NOMO-1 treated with DMSO at 0.1 percent for 48 hours (cell line): ENCODE measurements around the gene ETV5.

Experiments
- DNase-seq: peaks from one replicate; lab custom pipeline; 2025; ENCODE audit not compliant: unreplicated experiment; lab: John Stamatoyannopoulos, UW

The ETV5 gene

DNA sequence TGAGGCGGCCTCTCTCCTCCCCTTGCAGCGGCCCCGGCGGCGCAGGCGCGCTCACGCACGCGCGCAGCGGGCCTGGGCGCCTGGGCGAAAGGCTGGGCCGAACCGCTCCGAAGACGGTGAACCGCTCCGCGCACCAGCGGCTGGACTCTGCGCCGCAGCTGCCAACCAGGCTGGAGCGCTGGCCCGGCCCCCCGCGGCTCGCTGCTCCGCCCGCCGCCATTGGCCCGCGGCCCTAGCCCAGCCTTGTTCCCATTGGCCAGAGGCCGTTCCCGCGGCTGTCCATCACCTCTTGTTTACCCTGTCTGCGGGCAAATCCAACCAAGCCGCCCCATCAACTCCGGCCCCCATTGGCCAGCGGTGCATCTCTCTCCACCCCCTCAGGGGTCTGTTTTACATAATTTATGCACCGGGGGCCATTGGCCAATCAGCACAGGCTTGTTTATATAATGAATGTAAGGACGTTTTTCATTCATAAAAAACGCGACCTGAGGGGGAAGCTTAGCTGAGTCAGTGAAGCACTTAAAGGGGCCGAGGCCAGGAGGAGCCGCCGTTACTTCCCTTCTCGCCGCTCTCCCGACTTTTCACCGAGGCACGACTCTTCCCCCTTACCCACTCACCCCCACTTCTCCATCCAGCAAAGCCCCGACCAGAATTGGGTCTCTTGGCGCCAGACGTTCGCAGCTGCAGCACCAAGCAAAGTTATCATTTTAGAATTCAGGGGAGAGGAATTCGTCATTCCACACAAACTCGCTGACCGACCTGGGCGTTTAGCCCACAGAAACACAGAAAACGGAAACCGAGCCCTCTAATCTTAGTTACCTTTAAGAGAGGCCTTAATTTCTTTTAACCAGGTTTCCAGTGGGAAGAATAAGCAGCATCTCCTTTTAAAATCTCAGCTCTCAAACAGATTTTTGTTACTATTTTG lies at the start of gene ETV5:
TSS of gene ETV5 (minus strand) at position 149 of the 925 bp plus-strand sequence. CDS start 3,221 bp downstream, outside the sequence.
- peak; percentile 100 for DNase-seq

DNA sequence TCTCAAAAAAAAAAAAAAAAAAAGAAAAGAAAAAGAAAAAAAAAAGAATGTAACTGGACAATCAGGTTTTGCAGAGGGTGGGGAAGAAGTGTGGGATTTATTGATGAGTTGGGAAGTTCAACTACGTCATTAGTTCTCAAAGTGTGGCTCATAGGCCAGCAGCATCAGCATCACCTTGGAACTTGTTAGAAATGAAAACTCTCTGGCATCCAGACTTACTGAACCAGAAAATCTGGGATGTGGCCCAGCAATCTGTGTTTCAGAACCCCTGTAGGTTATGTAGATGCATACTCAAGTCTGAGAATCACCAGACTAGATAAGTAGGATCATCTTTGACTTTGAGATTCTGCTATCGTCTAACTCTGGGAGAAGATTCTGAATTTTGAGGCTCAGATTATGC lies 45.8 kb upstream of the ETV5 start:
- no peak for DNase-seq

DNA sequence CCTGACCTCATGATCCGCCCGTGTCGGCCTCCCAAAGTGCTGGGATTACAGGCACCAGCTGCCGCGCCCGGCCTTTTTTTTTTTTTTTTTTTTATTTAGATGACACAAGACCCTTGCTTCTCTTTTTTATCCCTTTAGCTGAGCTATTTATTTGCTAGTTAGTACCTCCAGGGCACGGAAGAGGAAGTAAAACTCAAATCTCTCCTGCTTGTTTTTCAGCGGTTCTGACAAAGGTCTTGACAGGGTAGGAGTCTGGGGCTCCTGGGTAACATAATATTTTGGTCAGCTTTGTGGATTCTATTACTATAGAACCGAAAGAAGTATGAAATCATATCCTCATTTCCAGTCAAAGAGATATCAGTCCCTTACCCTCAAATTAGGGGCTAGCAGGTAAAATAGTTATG lies 44.0 kb upstream of the ETV5 start:
- DNase-seq: peak; percentile 99

DNA sequence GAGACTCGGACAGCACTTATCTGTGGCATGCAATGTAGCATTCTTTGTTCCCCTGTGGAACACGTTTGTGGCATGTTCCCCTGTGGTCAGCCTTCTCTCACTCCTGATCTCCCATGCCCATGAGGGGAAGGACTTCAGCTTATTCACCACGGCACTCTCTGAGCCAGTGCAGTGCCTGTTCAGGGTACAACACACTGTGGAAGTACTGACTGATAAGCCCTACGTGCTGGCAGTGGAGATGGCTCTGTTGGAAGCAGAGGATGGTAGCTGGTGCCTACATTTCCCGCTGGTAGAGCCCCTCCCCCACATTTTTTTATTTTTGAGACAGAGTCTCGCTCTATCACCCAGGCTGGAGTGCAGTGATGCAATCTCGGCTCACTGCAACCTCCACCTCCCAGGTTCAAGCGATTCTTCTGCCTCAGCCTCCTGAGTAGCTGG lies 43.5 kb upstream of the ETV5 start:
- DNase-seq: no peak

DNA sequence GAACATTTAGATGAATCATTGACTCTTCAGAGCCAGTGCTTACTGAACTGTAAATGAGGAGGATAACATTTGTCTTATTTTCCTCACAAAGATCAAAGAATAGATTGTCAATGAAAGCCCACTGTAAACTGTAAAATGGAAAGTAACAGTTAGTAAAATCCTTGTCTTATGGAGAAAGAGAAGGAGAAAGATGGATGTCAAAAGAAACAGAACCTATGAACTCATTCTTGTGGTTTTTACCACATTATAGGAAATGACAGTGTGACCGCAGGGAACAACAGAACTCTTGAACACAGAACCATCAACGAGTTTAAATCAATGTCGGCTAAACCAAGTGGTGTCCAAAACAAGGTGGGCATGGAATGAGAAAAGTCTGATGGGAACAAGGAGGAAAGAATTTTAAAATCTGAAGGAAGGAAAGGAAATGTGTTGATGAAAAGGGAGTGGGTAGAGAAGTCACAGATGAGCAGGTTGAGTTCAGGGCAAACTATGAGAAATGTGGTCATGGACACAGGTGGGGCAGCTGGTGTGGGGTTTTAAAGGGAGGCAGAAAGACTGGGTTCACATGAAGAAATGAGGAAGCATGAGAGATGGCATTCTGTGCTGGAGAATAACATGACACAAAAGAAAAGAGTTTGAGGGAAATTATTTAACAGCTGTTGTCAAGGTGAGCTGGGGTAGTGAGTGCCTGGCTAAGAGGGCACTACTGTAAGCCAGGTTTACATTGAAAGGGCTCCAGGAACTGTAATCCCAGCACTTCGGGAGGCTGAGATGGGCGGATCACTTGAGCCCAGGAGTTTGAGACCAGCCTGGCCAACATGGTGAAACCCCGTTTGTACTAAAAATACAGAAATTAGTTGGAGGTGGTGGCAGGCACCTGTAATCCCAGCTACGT lies 42.4 kb upstream of the ETV5 start:
- peak; percentile 73 for DNase-seq

DNA sequence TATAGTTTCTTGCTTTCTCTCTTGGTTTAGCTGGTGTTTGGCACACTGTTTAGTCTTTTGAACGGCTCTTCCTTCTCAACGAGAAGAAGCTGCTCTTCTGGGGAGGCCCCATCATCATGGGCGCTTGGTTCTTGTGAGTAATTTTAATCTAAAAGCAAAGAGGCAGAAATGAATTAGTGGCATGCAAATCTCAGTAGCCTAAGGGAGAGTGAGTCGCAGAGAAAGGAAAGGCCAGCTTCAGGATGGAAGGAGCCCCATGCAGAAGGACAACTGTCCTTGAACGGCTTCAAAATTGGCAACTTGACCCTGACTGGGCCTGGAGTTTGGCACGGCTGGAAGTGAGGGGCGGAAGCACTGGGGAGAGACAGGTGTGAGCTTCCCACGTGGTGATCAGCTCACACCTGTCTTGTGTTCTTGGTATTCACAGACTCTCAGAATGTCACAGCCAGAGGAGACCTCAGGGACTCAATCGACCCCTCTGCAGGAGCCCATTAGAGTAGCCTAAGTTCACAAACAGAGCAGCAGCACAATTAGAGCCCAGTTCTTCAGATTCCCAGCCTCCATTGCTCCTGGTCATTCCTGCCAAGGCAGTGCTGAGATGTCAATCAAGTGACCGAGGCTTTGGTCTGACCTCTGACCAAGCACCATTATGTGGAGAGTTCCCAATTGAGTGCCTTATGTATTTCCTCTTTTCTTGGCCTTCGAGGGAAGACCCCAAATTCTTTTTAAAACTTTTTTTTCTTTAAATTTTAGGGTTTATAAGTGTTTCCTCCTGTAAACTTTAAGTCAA lies 41.3 kb upstream of the ETV5 start:
- no peak for DNase-seq

DNA sequence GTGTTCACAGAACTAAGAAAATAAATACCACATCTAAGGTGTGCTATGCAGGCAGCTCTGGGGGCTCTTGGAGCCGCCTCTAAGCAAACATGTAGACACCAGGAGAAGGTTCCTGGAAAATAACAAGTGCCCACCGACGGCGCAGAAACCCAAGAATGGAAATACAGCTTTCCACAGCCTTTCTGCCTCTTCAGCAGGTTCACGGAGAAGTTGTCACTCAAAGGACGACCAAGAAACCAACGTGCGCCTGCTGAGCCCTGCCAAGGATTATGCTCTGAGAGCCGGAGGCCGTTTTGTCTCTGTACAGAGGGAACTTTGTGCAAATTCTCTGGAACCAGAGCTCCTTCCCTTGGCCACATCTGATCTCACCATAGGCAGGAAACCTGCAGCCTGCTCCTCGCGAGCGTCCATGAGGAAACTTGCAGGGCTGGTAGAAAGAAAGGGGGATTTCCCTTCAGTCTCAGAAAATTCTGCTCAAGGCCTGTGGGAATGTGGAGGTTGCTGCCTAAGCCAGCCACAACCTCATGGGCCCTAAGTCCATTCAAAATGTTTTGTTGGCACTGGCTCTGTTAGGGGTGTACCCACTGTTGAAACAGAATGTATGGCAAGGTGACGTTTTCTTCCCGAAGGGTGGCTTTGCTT lies 40.6 kb upstream of the ETV5 start:
- no peak for DNase-seq

DNA sequence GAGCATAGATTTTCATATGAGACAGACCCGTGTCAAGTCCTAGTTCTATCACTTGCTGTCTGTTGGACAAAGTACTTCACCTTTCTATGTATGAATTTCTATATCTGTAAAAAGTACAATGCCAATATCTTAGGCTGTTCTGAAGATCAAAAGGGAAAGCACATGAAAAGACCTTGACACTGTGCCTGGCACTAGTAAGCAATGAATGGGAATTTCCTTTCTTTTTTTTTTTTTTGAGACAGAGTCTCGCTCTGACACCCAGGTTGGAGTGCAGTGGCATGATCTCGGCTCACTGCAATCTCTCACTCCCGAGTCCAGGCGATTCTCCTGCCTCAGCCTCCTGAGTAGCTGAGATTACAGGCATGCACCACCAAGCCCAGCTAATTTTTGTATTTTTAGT lies 35.4 kb upstream of the ETV5 start:
- DNase-seq: no peak

DNA sequence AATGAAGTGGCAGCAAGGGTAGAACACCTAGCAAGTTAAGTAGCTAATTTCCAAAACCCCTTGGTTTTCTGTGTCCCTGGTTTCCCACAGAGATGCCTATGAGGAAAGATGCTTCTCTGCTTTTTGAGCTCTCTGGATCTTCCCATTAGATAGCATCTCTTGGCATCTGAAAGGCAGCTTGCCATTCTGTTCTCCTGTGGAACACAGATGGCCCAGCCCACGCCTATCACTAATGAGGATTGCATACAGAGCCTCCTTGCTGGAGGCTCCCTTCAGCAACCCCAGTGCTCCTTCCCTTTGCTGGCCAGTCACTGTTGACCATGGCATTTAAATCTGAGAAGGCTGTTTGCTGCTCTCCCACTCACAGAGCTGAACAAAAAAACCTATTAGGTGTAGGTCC lies 34.4 kb upstream of the ETV5 start:
- DNase-seq: no peak

DNA sequence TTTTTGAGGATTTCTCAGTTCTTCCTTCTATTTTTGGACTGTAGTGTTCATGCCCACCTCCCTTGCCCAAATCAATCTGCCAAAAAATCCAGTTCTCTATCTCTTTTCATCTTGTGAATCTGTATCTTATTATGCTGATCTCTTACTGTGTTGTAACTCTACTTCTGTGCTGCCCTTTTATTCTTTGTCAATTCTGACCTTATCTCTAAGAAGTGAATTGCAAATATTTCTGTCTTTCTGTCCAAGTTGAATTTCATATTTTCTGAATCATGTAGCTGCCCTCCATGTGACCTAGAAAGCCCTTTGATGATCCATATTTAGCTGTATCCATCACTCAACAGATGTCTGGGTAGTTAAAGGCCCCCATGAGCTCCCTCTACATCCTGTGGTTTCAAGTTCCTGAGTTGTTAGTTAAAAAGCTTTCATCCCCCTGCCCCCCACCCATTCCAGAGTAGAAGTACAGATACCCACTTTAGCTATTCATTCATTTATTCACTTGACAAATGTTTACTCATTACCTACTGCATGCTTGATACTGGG lies 33.6 kb upstream of the ETV5 start:
- no peak for DNase-seq

DNA sequence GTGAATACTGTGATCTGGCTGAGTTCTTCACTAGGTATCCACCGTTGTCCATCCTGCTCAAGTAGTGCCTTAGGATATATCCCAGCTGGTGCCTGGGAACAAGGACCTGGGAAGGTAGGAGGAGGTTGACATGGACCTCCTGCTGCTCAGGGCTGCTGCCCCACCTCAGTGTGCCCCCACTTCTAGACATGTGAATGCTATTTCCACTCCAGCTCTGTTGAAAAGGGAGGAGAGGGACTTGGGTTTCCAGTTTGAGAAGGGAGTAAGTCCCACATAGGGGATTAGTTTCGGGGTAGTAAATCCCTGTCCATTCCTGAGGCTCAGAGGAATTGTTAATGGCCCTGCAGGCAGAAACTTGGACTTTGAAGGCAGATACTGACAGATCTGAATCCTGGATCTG lies 32.9 kb upstream of the ETV5 start:
- DNase-seq: no peak

DNA sequence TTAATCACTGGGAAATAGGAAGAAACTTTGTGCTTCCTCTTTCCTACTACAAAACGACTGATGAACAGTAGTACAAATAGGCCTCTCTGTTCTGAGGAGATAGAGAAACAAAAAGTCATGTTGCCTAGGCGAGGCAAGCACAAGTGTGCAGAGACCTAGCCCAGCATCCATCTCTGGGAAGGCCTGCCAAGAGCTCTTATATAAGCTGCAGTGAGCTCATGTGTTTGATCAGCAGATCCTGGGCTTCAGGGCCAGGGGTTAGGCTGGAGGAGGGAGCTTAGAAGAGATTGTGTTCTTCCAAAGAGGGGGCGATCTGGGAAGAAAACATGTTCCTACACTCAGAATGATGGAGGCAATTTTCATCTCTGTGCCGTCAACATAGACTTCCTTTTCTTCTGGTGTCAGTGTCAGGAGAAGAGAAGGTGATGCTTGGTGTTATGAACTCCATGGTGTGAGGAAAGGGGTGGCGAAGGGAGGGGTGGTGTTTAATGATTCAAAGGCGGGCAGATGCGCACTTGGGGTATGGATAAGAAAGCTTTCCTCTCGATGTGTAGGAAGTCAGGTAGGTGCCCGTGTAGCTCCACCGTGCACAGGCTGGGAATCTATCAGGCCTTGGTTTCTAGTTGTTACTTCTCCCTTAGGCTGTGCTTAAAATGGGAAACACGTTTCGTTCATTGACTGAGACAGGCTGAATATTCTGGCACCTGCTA lies 29.5 kb upstream of the ETV5 start:
- DNase-seq: no peak

DNA sequence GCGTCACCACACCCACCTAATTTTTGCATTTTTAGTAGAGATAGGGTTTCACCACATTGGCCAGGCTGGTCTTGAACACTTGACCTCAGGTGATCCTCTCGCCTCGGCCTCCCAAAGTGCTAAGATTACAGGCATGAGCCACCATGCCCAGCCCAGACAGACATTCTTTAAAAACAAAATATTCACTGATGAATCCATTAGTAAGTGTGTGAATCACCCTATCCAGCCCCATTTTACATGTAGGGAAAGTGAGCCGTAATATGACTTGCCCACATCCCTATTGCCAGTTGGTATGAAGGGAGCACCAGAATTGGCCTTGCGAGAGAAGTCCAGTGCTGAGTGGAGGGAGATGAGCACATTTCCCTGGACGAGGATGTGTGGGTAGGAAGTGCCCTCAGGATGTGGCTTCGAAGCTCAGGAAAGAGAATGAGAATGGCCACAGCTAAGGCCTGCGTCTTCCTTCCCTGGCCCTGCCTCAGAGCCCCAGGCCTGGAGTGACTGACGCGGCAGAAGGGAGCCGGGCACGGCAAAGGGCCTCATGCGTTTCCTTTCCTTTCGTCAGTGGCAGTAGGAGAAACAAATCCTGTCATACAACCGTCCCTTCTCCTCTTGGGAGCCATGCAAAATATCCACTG lies 28.3 kb upstream of the ETV5 start:
- no peak for DNase-seq

DNA sequence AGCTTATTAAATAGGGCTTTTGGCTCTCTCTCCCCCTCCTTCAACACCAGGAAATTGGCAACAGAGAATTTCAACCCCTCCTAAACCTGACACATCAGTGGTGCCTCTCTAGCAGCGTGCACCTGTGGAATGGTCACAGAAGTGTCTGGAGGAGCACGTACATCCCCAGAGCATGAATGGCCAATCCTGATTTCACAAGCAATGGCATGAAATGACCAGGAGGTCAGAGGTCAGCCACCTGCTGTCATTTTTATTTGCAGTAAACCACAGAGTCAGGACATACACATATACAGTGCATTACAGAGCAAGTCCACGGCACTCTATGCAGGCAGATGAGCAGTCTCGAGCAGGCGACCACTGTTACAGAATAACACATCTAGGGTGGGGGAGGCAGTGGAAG lies 25.1 kb upstream of the ETV5 start:
- DNase-seq: no peak

DNA sequence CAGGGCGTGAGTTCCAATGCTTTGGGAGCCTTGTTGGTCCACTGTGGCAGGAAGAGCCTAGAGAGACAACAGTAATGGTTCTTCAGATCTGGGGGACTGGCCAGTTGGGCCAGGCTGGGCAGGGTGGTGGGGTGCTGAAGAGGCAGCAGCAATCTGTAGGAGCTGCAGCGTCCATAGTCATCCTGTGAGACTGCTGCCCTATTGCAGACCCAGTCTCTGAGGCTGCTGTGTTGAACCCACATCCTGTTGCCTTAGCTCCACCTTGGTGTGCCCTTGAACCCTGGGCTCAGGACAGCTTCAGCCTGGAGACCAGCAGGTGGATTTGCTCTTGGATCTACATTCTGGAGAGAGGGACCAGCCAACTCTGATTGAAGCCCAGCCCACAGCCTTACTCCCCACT lies 23.6 kb upstream of the ETV5 start:
- no peak for DNase-seq

DNA sequence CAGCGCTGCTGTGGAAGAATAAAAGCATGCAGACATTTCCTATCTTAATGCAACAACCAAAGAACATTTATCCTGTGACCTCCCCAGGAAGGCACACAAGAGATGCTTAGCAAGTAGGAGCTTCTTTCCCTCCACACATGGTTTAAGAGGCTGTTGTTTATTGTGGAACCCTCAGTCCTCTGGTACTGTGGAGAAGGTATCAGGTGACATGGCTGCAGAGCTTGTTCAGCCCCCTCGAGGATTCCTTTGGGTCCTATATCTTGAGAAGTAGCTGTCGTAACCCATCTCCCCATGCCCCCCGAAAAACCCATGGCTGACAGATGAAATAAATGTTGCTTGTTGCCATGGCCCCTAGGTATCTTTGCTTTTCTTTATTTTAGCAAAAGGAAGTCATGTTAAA lies 20.3 kb upstream of the ETV5 start:
- no peak for DNase-seq

DNA sequence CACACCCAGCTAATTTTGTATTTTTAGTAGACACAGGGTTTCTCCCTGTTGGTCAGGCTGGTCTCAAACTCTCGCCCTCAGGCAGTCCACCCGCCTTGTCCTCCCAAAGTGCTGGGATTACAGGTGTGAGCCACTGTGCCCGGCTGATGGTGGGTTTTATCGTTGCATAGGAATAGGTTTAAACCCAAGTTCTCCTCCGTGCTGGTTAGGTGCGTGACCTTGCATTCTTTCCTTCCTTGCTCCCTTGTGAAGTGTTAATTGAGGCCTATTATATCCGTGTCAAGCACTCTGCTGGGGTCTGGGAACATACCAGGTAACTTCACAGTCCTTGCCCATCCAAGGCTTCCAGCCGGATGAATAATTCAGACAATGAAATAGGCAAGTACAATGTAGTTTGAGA lies 19.3 kb upstream of the ETV5 start:
- DNase-seq: no peak

DNA sequence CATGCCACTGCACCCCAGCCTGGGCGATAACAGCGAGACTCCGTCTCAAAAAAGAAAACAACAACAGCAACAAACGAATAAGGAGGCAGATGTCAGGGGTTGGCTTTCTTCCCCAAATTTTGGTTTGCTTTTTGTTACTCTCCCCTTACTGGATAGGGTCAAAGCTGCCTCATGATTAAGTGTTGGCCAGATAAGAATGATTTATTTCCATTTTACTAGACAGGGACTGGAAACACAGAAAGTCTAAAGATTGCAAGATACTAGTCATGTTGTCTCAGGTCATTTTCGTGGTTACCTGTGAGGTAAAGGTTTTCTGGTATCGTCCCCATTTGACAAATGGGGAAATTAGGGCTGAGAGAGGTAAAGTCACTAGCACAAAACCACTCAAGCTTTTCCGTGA lies 18.6 kb upstream of the ETV5 start:
- no peak for DNase-seq

DNA sequence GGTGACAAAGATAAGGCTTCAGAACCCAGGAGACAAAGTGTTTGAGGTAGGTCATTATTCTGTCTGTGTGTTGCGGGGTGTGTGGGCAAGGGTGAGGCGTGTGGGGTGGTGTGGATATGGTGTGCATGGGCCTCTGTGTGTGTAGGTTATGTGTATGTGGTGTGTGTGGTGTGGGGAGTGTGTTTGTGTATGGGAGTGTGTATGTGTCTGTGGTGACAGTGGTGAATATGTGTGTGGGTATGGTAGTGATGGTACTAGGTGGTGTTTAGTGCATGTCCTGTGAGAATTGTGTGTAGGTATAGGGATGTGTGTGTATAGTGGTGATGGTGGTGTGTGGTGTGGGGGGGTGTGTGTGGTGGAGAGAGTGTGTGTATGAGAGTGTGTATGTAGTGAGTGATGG lies 16.2 kb upstream of the ETV5 start:
- DNase-seq: no peak
